Measurements from ENCODE around the gene FBXL17. TPM values are rescaled to one million over a fixed set of nuclear protein-coding genes. Genes with fewer than 3 reads are reported as not detected.

FBXL17 gene
- polyA plus RNA-seq, 1 of the 3 experiments (the other 2 are of a cell fraction) = 4.4 TPM

GRCh38 chr5:108369167-108369566, 12.7 kb downstream of the FBXL17 start (continued):
- no peak for TF ChIP-seq USF2 (IDR thresholded peaks at IDR 0.05; ENCODE audit: borderline replicate concordance, low read depth, low read length)

DNA sequence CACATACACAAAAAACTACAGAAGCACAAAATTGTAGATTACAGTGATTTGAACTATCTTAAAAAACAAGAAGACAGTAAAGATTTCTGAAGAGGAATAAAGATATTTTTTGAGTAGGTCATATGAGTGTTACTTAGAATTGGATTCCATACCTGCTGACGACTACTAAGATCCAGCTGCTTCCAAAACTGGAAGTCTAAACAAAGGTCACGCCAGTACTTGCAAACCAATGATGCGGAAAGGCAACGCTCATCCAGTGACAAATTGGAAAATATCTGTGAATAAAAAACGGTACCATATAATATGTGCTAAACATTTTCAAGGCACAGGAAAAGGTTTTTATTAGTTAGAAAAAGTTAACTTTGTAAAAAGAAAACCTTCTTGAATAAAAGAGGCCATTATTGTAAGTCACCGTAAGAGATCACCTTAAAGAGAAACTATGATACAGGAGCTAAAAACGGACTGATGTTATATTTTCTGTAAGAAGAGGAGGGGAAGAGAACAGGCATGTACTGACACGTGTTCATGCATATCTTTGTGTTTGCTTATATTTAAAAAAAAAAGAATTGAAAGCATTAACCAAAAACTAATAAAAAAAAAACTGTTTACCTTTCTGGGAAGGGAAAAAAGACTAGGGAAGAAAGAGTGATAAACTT, 14.1 kb downstream of the FBXL17 start:
- no peaks in the 10 kb centered on the region; the same call in 1 of the 2 replicates for H3K9me2 ChIP-seq
- H3K4me2 ChIP-seq = no peak overlapping the region
- no peaks in the 10 kb centered on the region for H4K20me1 ChIP-seq (ENCODE audit: insufficient read depth)
- no peaks in the 10 kb centered on the region for H3F3A ChIP-seq (replicated peaks; ENCODE audit: insufficient read depth)
- no peak overlapping the region for H2AFZ ChIP-seq (ENCODE audit: low read depth)
- H3K27ac ChIP-seq (ENCODE audit: low read depth in 2 of 2, low read length in 1 of 2) = no peak overlapping the region
- H3K4me1 ChIP-seq (ENCODE audit: control insufficient read depth in 1 of 2, insufficient read depth in 2 of 2, low read depth in 1 of 2, low read length in 1 of 2) = no peaks in the 10 kb centered on the region
- CTCF ChIA-PET = interaction anchor here (0.8 kb wide), 1 partner anchor 15 kb away, joined by 3 read pairs; no protein-coding TSS in a partner anchor
- no peak overlapping the region for H3K9ac ChIP-seq
- 94% methylated on average over 8 of the region's 8 CpGs for WGBS (ENCODE audit: low lambda C conversion rate)
- peaks cover 19 to 32% of the 10 kb centered on the region in 2 experiments for H3K36me3 ChIP-seq (replicated peaks in 1 of 2; ENCODE audit: control insufficient read depth in 1 of 2, insufficient read depth in 2 of 2, low read length in 1 of 2)
- POLR2A ChIA-PET = no interaction called here
- H3K79me2 ChIP-seq (ENCODE audit: insufficient read depth) = peaks cover 27% of the 10 kb centered on the region
- no peak for DNase-seq
- TF ChIP-seq NFIC (IDR thresholded peaks at IDR 0.05; ENCODE audit: borderline replicate concordance) (no peak), YY1 (IDR thresholded peaks at IDR 0.05; ENCODE audit: low read depth) (no peak), NRF1 (IDR thresholded peaks at IDR 0.05; ENCODE audit: low read depth, low read length) (no peak), FOXM1 (IDR thresholded peaks at IDR 0.05; ENCODE audit: low read depth) (no peak), FOXJ3 (CRISPR knock-in tag; IDR thresholded peaks at IDR 0.05) (no peak), USF2 (IDR thresholded peaks at IDR 0.05; ENCODE audit: borderline replicate concordance, low read depth, low read length) (no peak)
- TF ChIP-seq, protein P1, sequence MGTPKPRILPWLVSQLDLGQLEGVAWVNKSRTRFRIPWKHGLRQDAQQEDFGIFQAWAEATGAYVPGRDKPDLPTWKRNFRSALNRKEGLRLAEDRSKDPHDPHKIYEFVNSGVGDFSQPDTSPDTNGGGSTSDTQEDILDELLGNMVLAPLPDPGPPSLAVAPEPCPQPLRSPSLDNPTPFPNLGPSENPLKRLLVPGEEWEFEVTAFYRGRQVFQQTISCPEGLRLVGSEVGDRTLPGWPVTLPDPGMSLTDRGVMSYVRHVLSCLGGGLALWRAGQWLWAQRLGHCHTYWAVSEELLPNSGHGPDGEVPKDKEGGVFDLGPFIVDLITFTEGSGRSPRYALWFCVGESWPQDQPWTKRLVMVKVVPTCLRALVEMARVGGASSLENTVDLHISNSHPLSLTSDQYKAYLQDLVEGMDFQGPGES (IDR thresholded peaks at IDR 0.05; ENCODE audit: low read depth, low read length) = no peak
- TF ChIP-seq, protein P2, sequence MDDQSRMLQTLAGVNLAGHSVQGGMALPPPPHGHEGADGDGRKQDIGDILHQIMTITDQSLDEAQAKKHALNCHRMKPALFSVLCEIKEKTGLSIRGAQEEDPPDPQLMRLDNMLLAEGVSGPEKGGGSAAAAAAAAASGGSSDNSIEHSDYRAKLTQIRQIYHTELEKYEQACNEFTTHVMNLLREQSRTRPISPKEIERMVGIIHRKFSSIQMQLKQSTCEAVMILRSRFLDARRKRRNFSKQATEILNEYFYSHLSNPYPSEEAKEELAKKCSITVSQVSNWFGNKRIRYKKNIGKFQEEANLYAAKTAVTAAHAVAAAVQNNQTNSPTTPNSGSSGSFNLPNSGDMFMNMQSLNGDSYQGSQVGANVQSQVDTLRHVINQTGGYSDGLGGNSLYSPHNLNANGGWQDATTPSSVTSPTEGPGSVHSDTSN (IDR thresholded peaks at IDR 0.05) = no peak
- TF ChIP-seq, protein P3, sequence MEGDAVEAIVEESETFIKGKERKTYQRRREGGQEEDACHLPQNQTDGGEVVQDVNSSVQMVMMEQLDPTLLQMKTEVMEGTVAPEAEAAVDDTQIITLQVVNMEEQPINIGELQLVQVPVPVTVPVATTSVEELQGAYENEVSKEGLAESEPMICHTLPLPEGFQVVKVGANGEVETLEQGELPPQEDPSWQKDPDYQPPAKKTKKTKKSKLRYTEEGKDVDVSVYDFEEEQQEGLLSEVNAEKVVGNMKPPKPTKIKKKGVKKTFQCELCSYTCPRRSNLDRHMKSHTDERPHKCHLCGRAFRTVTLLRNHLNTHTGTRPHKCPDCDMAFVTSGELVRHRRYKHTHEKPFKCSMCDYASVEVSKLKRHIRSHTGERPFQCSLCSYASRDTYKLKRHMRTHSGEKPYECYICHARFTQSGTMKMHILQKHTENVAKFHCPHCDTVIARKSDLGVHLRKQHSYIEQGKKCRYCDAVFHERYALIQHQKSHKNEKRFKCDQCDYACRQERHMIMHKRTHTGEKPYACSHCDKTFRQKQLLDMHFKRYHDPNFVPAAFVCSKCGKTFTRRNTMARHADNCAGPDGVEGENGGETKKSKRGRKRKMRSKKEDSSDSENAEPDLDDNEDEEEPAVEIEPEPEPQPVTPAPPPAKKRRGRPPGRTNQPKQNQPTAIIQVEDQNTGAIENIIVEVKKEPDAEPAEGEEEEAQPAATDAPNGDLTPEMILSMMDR (IDR thresholded peaks at IDR 0.05) = no peak
- H3K27me3 ChIP-seq (ENCODE audit: insufficient read depth) = no peaks in the 10 kb centered on the region
- H3K4me3 ChIP-seq (ENCODE audit: low read depth in 2 of 2, low read length in 1 of 2) = no peak overlapping the region
- peaks cover 4% of the 10 kb centered on the region for H3K9me3 ChIP-seq

Measured in SK-N-SH (cell line).